ENCODE data around the gene NDOR1. TPM values are rescaled to one million over a fixed set of nuclear protein-coding genes. Genes with fewer than 3 reads are reported as not detected.

Gene NDOR1
- total and polyA plus RNA-seq, 2 experiments from 2014 or later, result 7.8 to 12.3 TPM

- WGBS (ENCODE audit: low lambda C conversion rate, missing lambda C conversion rate), result 50% methylated on average over 25 of the region's 25 CpGs
- no peaks in the 10 kb centered on the region for H3K27me3 ChIP-seq
- peaks cover 56% of the 10 kb centered on the region for H3K4me1 ChIP-seq (ENCODE audit: insufficient read depth)
- H2AFZ ChIP-seq, result no peak within 1 kb of the TSS
- H3K4me3 ChIP-seq, result no peak within 1 kb of the TSS
- H3K27ac ChIP-seq, result peak within 1 kb of the TSS; percentile 46
- peak within 1 kb of the TSS; percentile 65 for H3K4me2 ChIP-seq
- no peaks in the 10 kb centered on the region for H3K79me2 ChIP-seq
- no peaks in the 10 kb centered on the region for H4K20me1 ChIP-seq (ENCODE audit: insufficient read depth, poor library complexity, severe bottlenecking)
- TF ChIP-seq EZH2 (IDR thresholded peaks at IDR 0.05; ENCODE audit: borderline replicate concordance), result no peak
- TF ChIP-seq CTCF (IDR thresholded peaks at IDR 0.05; ENCODE audit: poor library complexity), result peak; percentile 84
- no peaks in the 10 kb centered on the region for H3K9me2 ChIP-seq (replicated peaks; ENCODE audit: insufficient read depth)
- DNase-seq (ENCODE audit: low spot score), result peak; percentile 90
- H3K9me3 ChIP-seq (ENCODE audit: low read depth), result no peaks in the 10 kb centered on the region
- H3K36me3 ChIP-seq (replicated peaks; ENCODE audit: insufficient read depth, low read depth), result no peaks in the 10 kb centered on the region
These were observed 21.8 kb downstream of the NDOR1 start, which contains the start of gene RNF224 for GRCh38 chr9:137227054-137227852. RNF224 (plus strand) TSS chr9:137227502; CDS start chr9:137228336, 834 bp downstream.

GRCh38 chr9:137227853-137228505 lies 22.5 kb downstream of the NDOR1 start:
- Histone ChIP-seq H3K36me3 (replicated peaks; ENCODE audit: insufficient read depth, low read depth) (no peaks in the 10 kb centered on the region), H3K9me2 (replicated peaks; ENCODE audit: insufficient read depth) (no peaks in the 10 kb centered on the region), H3K4me1 (ENCODE audit: insufficient read depth) (peaks cover 50% of the 10 kb centered on the region), H3K4me2 (peak overlapping the region; percentile 29), H3K79me2 (no peaks in the 10 kb centered on the region), H3K4me3 (no peak overlapping the region), H4K20me1 (ENCODE audit: insufficient read depth, poor library complexity, severe bottlenecking) (no peaks in the 10 kb centered on the region), H3K9me3 (ENCODE audit: low read depth) (no peaks in the 10 kb centered on the region), H3K27me3 (no peaks in the 10 kb centered on the region), H2AFZ (no peak overlapping the region), H3K27ac (no peak overlapping the region)
- TF ChIP-seq EZH2phosphoT487 (IDR thresholded peaks at IDR 0.05; ENCODE audit: low read depth, severe bottlenecking, unreplicated experiment) (no peak), CTCF (IDR thresholded peaks at IDR 0.05; ENCODE audit: poor library complexity) (no peak), EZH2 (IDR thresholded peaks at IDR 0.05; ENCODE audit: borderline replicate concordance) (no peak)
- DNase-seq (ENCODE audit: low spot score), result no peak
- WGBS (ENCODE audit: low lambda C conversion rate, missing lambda C conversion rate), result 64% methylated on average over 12 of the region's 18 CpGs

GRCh38 chr9:137228506-137228967 lies 23.0 kb downstream of the NDOR1 start:
- Histone ChIP-seq H3K9me3 (ENCODE audit: low read depth) (no peaks in the 10 kb centered on the region), H4K20me1 (ENCODE audit: insufficient read depth, poor library complexity, severe bottlenecking) (no peaks in the 10 kb centered on the region), H3K79me2 (no peaks in the 10 kb centered on the region), H3K4me1 (ENCODE audit: insufficient read depth) (peaks cover 49% of the 10 kb centered on the region), H3K27me3 (no peaks in the 10 kb centered on the region), H2AFZ (no peak overlapping the region), H3K27ac (no peak overlapping the region), H3K9me2 (replicated peaks; ENCODE audit: insufficient read depth) (no peaks in the 10 kb centered on the region), H3K4me3 (no peak overlapping the region), H3K4me2 (peak overlapping the region; percentile 29), H3K36me3 (replicated peaks; ENCODE audit: insufficient read depth, low read depth) (no peaks in the 10 kb centered on the region)
- whole genome bisulfite sequencing (ENCODE audit: low lambda C conversion rate, missing lambda C conversion rate), result 90% methylated on average over 25 of the region's 29 CpGs
- no peak for DNase-seq (ENCODE audit: low spot score)
- TF ChIP-seq EZH2 (IDR thresholded peaks at IDR 0.05; ENCODE audit: borderline replicate concordance) (no peak), CTCF (IDR thresholded peaks at IDR 0.05; ENCODE audit: poor library complexity) (no peak), EZH2phosphoT487 (IDR thresholded peaks at IDR 0.05; ENCODE audit: low read depth, severe bottlenecking, unreplicated experiment) (no peak)

Data from hepatocyte (in vitro differentiated cells).